GM21576 (cell line): ENCODE measurements around the gene SERPIND1.

Source experiments
- ATAC-seq: cut with Tn5 transposase; IDR thresholded peaks from one replicate; pipeline ENCODE4 v1.9.1; 2021; ENCODE audit warnings: mild to moderate bottlenecking, moderate library complexity; ENCODE audit not compliant: unreplicated experiment

The SERPIND1 gene

DNA sequence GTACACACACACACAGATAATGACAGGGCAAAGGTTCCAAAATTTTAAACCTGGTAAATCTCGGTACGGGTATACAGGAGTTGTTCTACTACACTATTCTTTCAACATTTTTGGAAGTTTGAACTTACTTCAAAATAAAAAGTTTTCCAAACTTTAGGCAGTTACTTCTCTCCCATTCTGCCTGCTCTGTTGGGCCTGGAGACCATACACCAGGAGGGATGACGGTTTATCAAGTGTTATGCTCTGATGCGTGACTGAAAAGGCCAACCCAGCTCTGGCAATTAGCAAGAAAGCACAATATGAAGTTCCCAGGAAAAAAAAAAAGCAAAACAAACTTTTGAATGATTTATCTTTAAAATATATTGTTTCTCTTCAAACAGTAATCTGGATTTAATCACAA lies 969 bp downstream of the SERPIND1 start:
- ATAC-seq, result no peak

DNA sequence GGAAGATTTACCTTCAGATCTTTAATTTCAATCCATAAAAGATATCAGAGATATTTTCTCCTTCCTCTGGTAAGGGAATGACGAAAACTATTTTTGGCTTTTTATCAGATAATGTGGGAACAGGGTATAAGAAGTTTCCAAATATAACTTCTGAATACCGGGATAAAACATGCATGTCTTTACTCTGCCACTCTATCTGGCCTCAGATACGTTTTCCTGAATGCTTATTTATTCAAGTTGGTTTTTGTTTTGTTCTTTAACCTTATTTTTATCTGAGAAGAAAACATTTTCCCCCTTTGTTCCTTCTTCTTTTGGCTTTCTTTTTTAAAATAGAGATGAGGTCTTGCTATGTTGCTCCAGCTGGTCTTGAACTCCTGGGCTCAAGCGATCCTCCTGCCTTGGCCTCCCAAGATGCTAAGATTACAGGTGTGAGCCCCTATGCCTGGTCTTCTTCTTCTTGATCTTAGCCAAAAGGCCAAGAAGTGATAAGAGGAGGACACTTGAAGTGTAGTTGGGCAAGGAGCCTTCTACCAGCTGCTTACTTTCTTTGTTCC lies 1.5 kb downstream of the SERPIND1 start:
- ATAC-seq, result no peak

DNA sequence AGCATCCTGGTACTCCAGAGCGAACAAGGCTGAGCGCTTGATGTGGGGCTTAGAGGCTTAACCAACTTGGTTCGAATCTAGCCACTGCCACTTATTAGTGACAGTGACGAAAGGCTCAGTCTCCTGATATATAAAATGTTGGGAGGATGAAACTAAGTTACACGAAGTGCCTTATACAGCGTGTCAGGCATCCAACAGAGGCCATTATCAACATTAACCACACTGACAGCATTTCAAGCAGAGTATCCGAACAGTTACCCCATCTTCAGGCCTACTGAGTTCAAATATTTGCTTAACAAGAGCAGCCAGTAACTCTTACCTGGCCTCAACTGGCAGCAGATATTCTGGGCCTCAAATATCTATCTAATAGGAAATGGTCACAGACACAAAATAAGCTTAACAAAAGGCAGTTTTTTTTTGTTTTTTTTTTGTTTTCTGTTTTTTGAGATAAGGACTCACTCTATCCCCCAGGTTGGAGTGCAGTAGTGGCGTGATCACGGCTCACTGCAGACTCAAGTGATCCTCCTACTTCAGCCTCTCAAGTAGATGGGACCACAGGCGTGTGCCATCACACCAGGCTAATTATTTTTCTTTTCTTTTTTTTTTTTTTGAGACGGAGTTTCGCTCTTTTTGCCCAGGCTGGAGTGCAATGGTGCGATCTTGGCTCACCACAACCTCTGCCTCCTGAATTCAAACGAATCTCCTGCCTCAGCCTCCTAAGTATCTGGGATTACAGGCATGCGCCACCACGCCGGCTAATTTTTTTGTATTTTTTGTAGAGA lies 2.9 kb downstream of the SERPIND1 start:
- ATAC-seq, result no peak

DNA sequence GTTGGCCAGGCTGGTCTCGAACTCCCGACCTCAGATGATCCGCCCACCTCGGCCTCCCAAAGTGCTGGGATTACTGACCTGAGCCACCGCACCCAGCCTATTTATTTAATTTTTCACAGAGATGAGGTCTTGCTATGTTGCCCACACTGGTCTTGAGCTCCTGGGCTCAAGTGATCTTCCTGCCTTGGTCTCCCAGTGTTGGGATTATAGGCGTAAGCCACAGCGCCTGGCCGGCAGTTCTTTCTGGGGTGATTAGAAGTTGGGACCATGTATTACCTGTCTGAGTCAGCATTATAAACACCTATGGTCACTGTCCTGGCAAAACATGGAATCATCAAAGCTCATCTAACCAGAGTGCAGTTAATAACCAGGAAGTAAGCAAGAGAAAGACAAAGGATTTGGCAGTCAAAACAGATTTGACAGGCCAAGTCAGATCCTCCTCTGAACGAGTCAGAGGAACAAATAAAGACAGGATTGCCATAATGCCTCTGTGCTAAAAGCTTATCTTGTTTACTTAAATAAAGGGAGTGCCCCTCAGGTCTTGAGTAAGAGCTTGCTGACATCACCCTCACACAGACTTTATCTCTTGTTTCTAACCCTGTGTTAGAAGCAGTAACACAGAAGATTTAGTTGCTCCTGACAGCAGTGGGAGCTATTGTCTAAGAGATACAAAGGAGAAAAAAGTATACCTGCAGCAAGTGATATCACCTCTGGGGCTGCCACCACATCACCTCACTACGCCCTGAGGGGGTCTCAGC lies 3.7 kb downstream of the SERPIND1 start:
- no peak for ATAC-seq

DNA sequence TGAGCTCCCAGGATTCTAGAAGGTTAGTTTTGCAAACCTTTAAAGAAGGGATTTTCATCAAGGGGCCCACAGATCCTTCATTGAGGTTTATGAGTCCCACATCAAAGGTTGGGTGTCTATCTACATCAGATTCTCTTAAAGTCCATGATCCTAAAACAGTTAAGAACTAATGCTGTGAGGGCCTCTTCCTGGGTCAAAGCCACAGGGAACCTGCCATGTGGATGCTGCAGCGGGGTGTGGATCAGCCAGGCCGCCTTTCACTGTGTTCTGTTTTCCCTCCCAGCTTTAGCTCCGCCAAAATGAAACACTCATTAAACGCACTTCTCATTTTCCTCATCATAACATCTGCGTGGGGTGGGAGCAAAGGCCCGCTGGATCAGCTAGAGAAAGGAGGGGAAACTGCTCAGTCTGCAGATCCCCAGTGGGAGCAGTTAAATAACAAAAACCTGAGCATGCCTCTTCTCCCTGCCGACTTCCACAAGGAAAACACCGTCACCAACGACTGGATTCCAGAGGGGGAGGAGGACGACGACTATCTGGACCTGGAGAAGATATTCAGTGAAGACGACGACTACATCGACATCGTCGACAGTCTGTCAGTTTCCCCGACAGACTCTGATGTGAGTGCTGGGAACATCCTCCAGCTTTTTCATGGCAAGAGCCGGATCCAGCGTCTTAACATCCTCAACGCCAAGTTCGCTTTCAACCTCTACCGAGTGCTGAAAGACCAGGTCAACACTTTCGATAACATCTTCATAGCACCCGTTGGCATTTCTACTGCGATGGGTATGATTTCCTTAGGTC lies 5.3 kb downstream of the SERPIND1 start:
- ATAC-seq, result no peak

DNA sequence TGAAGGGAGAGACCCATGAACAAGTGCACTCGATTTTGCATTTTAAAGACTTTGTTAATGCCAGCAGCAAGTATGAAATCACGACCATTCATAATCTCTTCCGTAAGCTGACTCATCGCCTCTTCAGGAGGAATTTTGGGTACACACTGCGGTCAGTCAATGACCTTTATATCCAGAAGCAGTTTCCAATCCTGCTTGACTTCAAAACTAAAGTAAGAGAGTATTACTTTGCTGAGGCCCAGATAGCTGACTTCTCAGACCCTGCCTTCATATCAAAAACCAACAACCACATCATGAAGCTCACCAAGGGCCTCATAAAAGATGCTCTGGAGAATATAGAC lies 5.9 kb downstream of the SERPIND1 start:
- ATAC-seq, result no peak

DNA sequence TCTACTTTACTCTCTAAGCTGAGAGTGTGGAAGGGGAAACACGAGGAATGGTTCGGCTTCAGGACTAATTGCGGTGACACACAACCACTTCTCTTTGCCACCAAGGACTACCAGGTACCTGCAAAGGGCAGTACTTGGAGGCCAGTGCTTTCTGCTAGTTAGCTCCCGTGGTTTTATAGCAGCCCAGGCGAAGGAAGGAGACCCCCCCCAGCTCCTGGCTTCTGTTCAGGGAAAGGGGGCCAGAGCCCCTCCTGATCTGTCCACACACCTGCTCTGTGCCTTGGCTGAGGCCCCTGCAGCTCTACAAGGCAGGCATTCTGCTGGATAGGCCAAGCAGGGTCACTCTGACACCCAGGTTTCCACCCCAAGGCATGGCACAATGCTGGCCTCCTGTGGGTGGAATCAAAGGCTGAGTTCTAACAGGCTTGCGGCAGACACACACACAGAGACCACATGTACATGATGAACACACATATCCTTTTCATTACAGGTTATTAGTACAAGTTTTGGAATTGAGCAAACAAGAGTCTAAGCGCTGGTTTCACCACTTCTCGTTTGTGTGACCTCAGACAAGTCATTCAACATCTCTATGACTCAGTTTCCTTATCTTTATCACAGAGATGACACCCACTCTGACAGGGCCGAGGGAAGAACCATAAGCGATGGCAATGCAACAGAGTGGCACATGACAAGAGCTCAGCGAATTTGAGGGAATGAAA lies 7.5 kb downstream of the SERPIND1 start:
- ATAC-seq, result no peak

DNA sequence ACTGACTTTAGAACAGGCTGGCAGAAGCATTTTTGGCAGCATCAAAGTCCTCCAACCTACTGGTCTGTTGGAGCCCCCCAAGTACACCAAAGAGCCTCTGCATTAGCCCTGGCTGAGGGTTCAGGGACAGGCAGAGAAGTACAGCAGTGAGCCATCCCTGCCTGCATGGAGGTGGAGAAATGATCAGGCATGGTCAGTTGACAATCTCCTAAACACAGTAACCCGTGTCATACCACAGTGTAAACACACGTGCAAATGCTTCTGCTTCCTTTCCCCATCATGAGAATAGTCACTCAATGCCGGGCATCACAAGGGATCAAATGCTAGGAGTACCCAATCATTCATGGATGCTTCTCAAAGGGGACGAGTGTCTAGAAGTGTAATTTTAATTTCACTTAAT lies 8.2 kb downstream of the SERPIND1 start:
- ATAC-seq, result no peak

DNA sequence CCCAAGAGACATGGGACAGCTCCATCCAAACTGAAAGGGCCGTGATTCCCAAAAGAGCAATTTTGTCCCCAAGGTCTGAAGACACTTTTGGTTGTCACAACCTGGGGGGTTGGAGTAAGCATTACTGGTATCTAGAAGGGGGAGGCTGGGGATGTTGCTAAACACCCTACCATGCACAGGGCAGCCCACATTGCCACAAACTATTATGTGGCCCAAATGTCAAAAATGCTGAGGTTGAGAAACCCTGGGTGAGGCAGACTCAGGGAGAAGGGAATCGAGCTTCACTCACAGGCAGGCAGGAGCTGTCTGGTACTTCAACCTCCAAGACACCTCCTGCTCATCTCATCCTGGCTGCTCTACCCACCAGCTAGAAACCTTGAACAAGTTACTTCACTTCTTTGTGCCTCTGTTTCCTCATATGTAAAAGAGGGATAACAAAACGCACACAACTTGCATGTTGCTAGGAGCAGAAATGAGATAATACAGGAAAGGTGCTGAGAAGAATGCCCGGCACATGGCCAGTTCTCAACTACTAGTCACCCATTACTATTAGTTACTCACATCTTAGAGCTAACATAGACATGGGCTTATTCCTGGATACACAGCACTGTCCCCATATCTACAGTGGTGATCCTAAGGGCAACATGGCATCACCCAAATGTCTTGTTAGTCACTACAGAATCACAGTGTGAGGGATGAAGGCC lies 8.8 kb downstream of the SERPIND1 start:
- no peak for ATAC-seq

DNA sequence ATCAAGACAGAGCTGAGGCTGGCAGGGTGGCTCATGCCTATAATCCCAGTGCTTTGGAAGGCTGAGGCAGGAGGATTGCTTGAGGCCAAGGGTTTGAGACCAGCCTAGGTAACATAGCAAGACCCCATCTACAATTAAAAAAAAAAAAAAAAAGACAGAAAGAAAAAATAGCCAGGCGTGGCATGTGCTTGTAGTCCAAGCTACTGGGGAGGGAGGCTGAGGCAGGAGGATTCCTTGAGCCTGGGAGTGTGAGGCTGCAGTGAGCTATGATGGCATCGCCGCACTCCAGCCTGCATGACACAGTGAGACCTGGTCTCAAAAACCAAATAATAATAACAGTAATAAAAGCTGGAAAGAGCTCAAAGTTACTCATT lies 9.4 kb downstream of the SERPIND1 start:
- no peak for ATAC-seq

DNA sequence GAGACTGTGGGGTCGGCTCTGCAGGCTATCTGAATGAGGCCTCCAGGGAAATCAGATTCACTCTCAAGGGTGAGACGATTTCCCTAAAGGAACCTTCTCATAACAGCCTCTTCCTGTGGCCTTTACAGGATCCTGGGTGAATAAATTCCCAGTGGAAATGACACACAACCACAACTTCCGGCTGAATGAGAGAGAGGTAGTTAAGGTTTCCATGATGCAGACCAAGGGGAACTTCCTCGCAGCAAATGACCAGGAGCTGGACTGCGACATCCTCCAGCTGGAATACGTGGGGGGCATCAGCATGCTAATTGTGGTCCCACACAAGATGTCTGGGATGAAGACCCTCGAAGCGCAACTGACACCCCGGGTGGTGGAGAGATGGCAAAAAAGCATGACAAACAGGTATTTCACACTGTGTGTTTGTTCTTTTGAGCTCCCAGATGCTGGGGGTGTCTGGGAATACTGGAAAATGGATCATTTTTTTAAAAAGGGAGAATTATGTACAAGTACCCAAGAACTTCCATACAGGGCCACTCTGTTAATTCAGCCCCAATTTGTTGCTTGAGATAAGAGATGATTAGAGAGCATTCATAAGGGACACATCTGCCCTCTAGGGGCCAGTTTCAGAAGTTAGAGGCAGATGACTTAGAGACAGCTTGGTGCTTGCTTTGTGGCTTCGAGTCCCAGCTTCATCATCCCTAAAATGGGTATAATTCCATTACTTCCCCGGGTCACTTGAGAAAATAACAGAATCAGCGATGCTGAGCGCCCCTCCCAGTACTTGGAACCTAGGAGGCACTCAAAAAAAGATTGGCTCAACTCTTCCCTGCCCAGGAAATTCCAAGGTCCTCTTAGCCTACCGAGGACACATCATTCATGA lies 10.2 kb downstream of the SERPIND1 start:
- ATAC-seq, result no peak

DNA sequence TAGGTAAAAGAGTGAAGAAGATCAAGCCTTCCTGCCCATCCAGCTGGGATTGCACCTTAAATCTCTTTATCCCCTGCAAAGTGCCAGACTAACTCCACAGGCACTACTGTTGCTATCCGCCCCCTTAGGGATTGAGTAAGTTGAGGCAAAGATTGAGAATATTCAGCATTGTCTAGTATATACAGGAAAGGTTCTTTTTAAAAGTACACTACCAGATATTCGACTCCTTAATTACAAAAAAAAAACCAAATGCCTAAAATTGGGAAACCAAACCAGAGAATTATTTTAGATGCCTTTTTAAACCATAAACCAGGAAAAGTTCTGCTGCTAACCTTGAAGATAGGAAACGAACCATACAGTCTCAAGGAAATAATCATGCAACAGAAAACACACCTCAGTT lies 11.5 kb downstream of the SERPIND1 start:
- ATAC-seq, result no peak

DNA sequence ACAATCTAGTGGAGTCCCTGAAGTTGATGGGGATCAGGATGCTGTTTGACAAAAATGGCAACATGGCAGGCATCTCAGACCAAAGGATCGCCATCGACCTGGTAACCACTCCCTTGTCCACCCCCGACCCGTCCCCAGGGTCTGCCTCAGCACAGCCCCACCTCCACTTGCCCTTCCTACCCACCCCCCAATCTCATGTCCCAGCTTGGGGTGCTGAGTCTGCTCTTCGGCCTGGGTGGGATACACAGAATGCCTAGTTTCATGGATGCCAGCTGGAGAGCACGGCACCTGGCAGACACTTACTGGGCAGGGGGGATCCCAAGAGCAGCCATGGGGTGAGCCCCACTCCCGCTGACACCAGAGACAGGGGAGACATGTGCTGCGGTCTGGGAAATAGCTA lies 12.1 kb downstream of the SERPIND1 start:
- ATAC-seq, result no peak

DNA sequence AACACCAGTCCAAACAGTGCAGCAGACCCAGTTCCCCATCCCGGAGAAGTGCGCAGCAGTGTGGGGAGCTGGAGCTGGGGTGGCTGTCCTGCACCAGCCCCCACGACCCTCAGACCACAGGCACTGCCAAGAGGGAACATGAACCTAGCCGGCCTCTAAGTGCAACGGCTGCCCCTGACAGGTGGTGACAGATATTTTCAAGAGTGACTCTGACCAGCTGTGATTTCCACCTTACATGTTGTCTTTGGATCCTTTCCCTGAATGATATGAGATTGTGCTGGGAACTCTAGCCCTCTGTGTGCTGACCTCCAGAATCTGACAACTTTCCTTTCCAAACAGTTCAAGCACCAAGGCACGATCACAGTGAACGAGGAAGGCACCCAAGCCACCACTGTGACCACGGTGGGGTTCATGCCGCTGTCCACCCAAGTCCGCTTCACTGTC lies 12.6 kb downstream of the SERPIND1 start:
- no peak for ATAC-seq

DNA sequence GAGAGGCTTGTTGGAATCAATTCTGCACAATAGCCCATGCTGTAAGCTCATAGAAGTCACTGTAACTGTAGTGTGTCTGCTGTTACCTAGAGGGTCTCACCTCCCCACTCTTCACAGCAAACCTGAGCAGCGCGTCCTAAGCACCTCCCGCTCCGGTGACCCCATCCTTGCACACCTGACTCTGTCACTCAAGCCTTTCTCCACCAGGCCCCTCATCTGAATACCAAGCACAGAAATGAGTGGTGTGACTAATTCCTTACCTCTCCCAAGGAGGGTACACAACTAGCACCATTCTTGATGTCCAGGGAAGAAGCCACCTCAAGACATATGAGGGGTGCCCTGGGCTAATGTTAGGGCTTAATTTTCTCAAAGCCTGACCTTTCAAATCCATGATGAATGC lies 13.3 kb downstream of the SERPIND1 start:
- no peak for ATAC-seq

DNA sequence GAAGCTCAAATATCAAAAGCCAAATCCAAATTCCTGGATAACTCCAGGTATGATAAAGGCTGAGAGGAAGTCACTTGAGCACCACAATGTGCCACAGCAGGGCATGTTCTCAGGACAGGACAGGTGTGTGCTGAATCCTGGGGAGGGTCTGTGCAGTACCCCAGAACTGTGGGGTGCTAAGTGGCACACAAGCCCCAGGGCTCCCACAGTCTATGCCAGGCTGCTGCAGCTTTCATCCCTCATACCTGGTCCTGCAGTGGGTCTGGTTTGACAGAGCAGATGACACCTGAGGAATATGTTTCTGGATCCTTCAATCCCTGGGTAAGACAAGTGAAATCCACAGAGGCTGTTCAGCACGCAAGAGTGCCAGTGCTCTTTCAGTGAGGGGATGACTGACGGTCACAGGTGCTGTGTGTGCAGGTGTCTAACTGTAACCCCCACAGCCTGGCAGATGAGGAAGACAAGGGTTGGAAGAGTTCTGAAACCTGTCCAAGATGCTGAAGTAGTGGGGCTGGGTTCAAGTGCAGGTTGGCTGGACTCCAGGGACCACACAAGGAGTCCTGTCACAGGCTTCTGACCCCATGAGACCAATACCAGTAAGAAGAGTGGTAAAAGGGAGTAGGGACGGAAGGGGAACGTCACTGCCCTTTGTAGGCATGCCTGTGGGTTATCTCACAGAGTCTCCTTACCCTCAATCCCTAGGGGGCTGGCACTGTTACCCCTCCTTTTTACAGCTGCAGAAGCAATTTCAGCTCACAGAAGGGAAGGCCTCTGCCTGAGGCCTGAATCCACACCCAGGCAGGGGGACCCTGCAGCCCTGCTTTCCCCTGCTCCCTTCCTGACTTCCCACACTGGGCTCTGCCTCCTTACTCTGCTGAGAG lies 14.1 kb downstream of the SERPIND1 start:
- no peak for ATAC-seq

DNA sequence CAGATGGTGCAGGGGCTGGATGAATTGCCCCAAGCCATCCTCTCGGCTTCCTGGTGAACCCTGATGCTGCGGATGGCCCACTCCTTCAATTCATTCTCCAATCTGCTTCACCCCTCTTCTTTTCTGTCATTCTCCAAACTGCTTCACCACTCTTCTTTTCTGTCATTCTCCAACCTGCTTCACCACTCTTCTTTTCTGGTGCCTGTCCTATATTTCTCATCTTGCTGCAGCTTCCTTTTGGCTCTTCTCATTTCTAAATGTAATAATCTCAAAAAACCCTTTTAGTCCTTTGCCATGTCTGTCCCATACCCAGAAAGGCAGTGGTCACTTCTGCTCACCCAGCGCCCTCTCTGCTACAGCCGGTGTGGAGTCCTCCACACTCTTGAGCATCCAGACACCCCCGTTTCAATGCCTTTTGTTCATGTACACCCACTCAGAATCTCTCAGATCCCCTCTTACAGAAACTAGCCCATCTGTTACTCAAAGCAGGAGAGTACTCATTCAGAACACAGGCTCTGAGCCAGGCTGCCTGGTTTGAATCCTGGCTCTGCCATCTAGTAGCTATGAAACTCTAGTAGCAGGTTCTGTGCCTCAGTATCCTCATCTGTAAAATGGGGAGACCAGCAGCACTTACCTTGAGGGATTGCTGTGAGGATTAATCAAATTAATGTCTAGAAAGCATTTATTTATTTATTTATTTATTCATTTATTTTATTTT lies 14.9 kb downstream of the SERPIND1 start:
- ATAC-seq, result no peak
